Fibroblast of lung (primary cell): ENCODE data around the gene CHST8.

Source experiments
- EZH2 ChIP-seq: IDR thresholded peaks from 2 replicates; pipeline ENCODE4 v1.5.1; 2012; ENCODE audit warnings: low read length, control low read depth, mild to moderate bottlenecking; ENCODE audit errors: missing control alignments
- TF ChIP-seq, protein P1 (sequence below), 2 donors: IDR thresholded peaks in 1 of 2; conservative IDR thresholded peaks in 1 of 2; 1 replicate in 1 of 2; 2 replicates in 1 of 2; pipeline ENCODE4 v1.5.1; 2011 to 2012; ENCODE audit warnings: low read length in 2 of 2, control low read depth in 1 of 2, inconsistent platforms in 1 of 2, low read depth in 1 of 2, mild to moderate bottlenecking in 1 of 2

DNA sequence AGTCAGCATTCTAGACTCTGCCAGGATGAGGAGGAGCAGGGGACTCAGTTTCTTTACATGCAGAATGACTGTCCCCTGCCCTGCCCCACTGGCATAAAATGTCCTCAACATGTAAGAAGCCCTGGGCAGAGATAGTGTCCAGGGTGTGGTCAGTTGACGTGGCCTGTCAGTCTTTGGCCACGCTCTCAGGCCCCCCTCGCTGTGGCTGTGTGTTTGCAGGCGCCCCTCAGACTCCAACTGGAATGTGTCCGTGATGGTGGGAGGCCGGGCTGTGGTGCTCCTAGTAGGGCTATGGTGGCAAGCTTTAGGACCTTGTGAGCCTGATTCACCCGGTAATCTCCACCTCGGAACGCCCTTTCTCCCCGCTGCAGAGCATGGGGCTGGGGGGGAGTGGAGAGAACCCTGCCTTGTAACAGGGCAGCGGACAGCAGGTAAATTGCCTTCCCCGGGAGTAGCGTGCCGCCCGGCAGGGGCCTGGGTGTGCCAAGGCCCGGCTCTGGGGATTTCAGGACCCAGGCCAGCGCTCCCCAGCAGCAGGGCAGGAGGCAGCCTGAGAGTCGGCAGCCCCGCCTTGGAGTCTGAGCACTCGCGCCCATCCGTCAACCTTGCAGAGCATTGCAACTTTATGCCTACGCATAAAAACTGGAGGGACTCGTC lies 62.3 kb downstream of the CHST8 start:
- TF ChIP-seq, protein P1, sequence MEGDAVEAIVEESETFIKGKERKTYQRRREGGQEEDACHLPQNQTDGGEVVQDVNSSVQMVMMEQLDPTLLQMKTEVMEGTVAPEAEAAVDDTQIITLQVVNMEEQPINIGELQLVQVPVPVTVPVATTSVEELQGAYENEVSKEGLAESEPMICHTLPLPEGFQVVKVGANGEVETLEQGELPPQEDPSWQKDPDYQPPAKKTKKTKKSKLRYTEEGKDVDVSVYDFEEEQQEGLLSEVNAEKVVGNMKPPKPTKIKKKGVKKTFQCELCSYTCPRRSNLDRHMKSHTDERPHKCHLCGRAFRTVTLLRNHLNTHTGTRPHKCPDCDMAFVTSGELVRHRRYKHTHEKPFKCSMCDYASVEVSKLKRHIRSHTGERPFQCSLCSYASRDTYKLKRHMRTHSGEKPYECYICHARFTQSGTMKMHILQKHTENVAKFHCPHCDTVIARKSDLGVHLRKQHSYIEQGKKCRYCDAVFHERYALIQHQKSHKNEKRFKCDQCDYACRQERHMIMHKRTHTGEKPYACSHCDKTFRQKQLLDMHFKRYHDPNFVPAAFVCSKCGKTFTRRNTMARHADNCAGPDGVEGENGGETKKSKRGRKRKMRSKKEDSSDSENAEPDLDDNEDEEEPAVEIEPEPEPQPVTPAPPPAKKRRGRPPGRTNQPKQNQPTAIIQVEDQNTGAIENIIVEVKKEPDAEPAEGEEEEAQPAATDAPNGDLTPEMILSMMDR (conservative IDR thresholded peaks at IDR 0.05 in 1 of 2, IDR thresholded peaks at IDR 0.05 in 1 of 2; ENCODE audit: low read depth in 1 of 2, low read length in 2 of 2), result no peak
- no peak for TF ChIP-seq EZH2
